ENCODE results near the gene NAIP. TPM values are rescaled to one million over a fixed set of nuclear protein-coding genes. Genes with fewer than 3 reads are reported as not detected.
"Not testable (repeated sequence)": the region's sequence is repeated elsewhere in the genome, so short reads cannot be mapped to it uniquely, and the experiment has no call there.

NAIP gene
- total RNA-seq, 4 donors from 2014 or later = 10.3 to 38.7 (median 24.4) TPM

DNA sequence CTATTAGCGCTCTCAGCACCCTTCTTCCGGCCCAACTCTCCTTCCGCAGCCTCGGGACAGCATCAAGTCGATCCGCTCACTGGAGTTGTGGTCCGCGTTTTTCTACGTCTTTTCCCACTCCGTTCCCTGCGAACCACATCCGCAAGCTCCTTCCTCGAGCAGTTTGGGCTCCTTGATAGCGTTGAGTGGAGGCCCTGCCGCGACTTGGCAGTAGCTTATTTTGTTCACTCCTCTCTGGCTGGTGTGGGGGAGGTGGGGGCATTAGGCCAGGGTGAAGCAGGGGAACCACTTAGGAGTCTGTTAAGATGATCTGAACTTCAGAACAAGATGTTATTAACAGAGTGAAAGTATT lies 100.0 kb downstream of the NAIP start:
- H3K4me3 ChIP-seq; DNase-seq; H3K9me3 ChIP-seq; H3K27me3 ChIP-seq; H3K36me3 ChIP-seq; H3K27ac ChIP-seq; intact Hi-C loops (cut with DNase I; ENCODE audit: low total_unique reads); H3K4me1 ChIP-seq: not testable (repeated sequence)

Other genes with a start within 250 kb of the NAIP start
- gene SERF1A, start 124.7 kb downstream of the NAIP start, total RNA-seq = 10 to 100 TPM in 1 of 4 donors, 1 to 10 TPM in 3; 7.6 to 10.8 (median 9.3) TPM
- 10 to 100 TPM; 10.3 to 56.3 (median 29.3) TPM for gene SMN1, start 100.3 kb downstream of the NAIP start, total RNA-seq
- gene GTF2H2, start 42.3 kb upstream of the NAIP start, total RNA-seq = 10 to 100 TPM in 3 of 4 donors, 1 to 10 TPM in 1; 7.2 to 61.3 (median 40.4) TPM

Data from uterus (tissue), 4 donors.